ENCODE data around the gene DBN1. TPM values are rescaled to one million over a fixed set of nuclear protein-coding genes. Genes with fewer than 3 reads are reported as not detected.

The DBN1 gene
- total RNA-seq, 2 donors from 2014 or later, result 322 to 383 TPM

DNA sequence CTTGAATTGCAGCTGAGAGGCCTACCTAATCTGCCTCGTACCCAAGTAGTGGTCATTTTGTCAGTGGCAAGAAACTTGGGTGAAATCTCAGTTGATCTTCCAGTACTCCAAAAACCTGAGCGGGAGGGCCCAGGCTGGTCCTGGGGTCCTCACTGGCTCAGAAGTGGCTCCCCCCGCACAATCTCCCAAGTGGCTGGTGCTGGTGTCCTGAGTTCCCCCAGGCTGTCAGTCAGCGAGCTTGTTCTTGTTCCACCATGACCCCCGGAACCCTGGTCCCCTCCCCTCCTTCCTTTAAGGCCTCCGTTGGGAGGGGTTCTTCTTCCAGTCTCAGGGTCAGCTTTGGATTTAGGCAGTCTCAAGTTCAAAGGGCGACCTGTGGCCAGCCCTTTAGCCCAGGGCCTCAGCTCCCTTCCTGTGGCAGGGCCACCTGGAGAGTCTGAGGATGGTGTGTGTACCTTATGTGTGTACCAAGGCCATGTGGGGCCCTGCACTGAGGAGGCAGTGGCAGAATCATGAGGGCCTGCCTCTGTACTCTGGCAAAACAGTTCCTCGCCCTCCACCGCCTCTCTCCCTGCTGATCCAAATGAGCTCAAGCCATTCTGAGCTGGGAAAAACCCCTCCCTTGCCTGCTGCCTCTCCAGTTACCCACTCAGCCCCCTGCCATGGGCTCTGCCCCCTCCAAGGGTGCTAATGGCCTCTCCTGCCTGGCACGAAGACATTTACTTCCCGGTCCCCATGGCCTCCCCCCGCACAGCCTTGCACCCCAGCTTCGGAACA, 4.5 kb upstream of the DBN1 start:
- no peaks in the 10 kb centered on the region for H3K27me3 ChIP-seq (ENCODE audit: control insufficient read depth, insufficient read depth, low read length, poor library complexity, severe bottlenecking)
- no peaks in the 10 kb centered on the region for H3K9me3 ChIP-seq (ENCODE audit: control insufficient read depth, low read length)
- no peak overlapping the region for H3K4me3 ChIP-seq (ENCODE audit: low read length)
- H3K36me3 Mint-ChIP-seq (ENCODE audit: low read depth), result peaks cover 25% of the 10 kb centered on the region
- H3K9me3 Mint-ChIP-seq, result no peaks in the 10 kb centered on the region
- peaks cover 17% of the 10 kb centered on the region for H3K36me3 ChIP-seq (ENCODE audit: control insufficient read depth, insufficient read depth, low read length)
- WGBS, 2 experiments (ENCODE audit: insufficient coverage in 1 of 2, insufficient read length in 1 of 2), result 93 to 95% methylated on average over 12 to 13 of the region's 13 CpGs
- no peak overlapping the region for H3K4me3 Mint-ChIP-seq
- peaks cover 17% of the 10 kb centered on the region for H3K4me1 Mint-ChIP-seq
- H3K27me3 Mint-ChIP-seq (ENCODE audit: insufficient read depth), result no peaks in the 10 kb centered on the region
- TF ChIP-seq, protein P1, sequence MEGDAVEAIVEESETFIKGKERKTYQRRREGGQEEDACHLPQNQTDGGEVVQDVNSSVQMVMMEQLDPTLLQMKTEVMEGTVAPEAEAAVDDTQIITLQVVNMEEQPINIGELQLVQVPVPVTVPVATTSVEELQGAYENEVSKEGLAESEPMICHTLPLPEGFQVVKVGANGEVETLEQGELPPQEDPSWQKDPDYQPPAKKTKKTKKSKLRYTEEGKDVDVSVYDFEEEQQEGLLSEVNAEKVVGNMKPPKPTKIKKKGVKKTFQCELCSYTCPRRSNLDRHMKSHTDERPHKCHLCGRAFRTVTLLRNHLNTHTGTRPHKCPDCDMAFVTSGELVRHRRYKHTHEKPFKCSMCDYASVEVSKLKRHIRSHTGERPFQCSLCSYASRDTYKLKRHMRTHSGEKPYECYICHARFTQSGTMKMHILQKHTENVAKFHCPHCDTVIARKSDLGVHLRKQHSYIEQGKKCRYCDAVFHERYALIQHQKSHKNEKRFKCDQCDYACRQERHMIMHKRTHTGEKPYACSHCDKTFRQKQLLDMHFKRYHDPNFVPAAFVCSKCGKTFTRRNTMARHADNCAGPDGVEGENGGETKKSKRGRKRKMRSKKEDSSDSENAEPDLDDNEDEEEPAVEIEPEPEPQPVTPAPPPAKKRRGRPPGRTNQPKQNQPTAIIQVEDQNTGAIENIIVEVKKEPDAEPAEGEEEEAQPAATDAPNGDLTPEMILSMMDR (conservative IDR thresholded peaks at IDR 0.05), result no peak
- DNase-seq, result peak; percentile 63
- H3K4me1 ChIP-seq (ENCODE audit: control insufficient read depth, insufficient read depth, low read length), result peaks cover 7% of the 10 kb centered on the region
- no peak overlapping the region for H3K9ac ChIP-seq (ENCODE audit: extremely low read depth, low read length, poor library complexity, severe bottlenecking)
- peak overlapping the region; percentile 55 for H3K27ac Mint-ChIP-seq
- no peak overlapping the region for H3K27ac ChIP-seq (ENCODE audit: low read depth, low read length)

DNA sequence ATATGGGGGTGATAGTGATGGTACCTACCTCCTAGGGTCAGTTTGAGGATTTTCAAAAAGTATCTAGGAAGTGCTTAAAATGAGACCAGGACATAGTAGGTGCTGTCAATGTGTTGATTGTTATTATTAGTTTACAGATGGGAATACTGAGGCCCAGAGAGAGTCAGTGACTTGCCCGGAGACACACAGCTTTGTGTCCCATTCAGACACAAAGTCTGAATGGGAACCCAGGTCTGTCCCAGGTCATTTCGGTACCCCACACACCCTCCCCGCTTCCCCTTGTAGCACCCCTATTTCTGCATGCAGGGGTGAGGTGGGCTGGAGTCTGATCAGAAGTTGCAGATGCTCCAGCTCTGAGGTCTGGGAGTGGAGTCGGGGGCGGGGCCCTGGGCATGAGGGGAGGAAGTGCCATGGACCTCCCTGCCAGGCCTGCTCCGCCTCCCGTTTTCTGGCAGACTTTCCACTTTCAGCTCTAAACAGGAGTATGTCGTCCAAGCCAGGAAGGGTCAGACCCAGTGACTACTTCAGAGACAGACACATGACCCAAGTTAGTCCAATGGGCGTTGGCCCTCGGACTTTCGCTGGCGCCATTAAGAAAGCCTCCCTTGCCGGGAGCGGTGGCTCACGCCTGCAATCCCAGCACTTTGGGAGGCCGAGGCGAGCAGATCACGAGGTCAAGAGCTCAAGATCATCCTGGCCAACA, 3.2 kb upstream of the DBN1 start:
- peak; percentile 73 for DNase-seq
- no peak overlapping the region for H3K4me3 ChIP-seq (ENCODE audit: low read length)
- TF ChIP-seq, protein P1 (conservative IDR thresholded peaks at IDR 0.05), result no peak
- no peaks in the 10 kb centered on the region for H3K9me3 ChIP-seq (ENCODE audit: control insufficient read depth, low read length)
- H3K27me3 ChIP-seq (ENCODE audit: control insufficient read depth, insufficient read depth, low read length, poor library complexity, severe bottlenecking), result no peaks in the 10 kb centered on the region
- H3K36me3 ChIP-seq (ENCODE audit: control insufficient read depth, insufficient read depth, low read length), result peaks cover 16% of the 10 kb centered on the region
- Mint-ChIP-seq H3K27me3 (ENCODE audit: insufficient read depth) (no peaks in the 10 kb centered on the region), H3K36me3 (ENCODE audit: low read depth) (peaks cover 20% of the 10 kb centered on the region), H3K27ac (no peak overlapping the region), H3K9me3 (no peaks in the 10 kb centered on the region), H3K4me3 (no peak overlapping the region), H3K4me1 (peaks cover 20% of the 10 kb centered on the region)
- H3K27ac ChIP-seq (ENCODE audit: low read depth, low read length), result no peak overlapping the region
- WGBS, 2 experiments (ENCODE audit: insufficient coverage in 1 of 2, insufficient read length in 1 of 2), result 83 to 93% methylated on average over 14 to 18 of the region's 18 CpGs
- H3K9ac ChIP-seq (ENCODE audit: extremely low read depth, low read length, poor library complexity, severe bottlenecking), result no peak overlapping the region
- peaks cover 12% of the 10 kb centered on the region for H3K4me1 ChIP-seq (ENCODE audit: control insufficient read depth, insufficient read depth, low read length)

DNA sequence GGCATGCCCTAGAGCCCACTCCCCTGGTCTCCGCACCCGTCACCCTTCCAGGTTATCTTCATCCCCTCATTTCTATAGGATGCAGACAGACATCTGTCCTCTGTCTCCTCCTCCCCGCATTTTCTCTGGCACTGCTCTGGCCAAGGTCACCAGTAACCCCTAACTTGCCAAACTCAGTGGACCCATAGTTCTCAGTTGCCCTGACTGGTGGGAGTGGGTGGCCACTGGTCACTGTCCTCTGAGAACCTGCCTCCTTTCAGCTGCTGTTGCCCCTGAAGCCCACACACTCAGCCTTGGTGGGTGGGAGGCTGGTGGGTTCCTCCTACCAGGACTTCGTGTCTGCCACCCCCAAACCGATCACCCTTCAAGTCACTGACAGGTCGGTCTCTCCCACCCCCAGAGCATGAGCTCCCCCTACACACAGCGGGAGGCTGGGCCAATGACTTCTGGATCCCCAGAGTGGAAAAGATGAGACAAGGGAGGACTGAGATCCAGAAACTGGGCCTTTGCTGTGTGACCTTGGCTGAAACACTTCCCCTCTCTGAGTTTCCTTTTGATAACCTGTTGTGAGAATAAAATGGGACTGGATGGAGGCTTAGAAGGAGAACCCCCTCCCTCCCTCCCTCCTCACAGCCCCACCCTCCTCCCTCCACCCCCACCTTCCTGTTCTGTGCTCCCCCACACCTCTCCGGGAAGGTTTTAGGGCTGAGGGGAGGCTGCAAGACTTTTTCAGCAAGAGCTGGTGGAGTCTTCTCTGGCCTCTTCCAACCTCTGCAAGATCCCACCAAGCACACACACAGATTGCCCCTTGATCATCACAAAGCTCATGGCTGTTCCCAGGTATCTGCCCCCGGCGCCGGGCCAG, 2.4 kb upstream of the DBN1 start:
- H3K9me3 Mint-ChIP-seq, result no peaks in the 10 kb centered on the region
- DNase-seq, result no peak
- WGBS, 2 experiments (ENCODE audit: insufficient coverage in 1 of 2, insufficient read length in 1 of 2), result 75 to 91% methylated on average over 4 to 11 of the region's 11 CpGs
- Histone ChIP-seq H3K27me3 (ENCODE audit: control insufficient read depth, insufficient read depth, low read length, poor library complexity, severe bottlenecking) (no peaks in the 10 kb centered on the region), H3K4me1 (ENCODE audit: control insufficient read depth, insufficient read depth, low read length) (peaks cover 21% of the 10 kb centered on the region), H3K4me3 (ENCODE audit: low read length) (no peak overlapping the region), H3K27ac (ENCODE audit: low read depth, low read length) (no peak overlapping the region), H3K9ac (ENCODE audit: extremely low read depth, low read length, poor library complexity, severe bottlenecking) (no peak overlapping the region), H3K36me3 (ENCODE audit: control insufficient read depth, insufficient read depth, low read length) (peaks cover 21% of the 10 kb centered on the region), H3K9me3 (ENCODE audit: control insufficient read depth, low read length) (no peaks in the 10 kb centered on the region)
- H3K4me3 Mint-ChIP-seq, result no peak overlapping the region
- peaks cover 21% of the 10 kb centered on the region for H3K4me1 Mint-ChIP-seq
- H3K36me3 Mint-ChIP-seq (ENCODE audit: low read depth), result peaks cover 27% of the 10 kb centered on the region
- H3K27me3 Mint-ChIP-seq (ENCODE audit: insufficient read depth), result no peaks in the 10 kb centered on the region
- TF ChIP-seq, protein P1 (conservative IDR thresholded peaks at IDR 0.05), result no peak
- H3K27ac Mint-ChIP-seq, result no peak overlapping the region
